8988T (cell line): ENCODE results near the gene PRX.
"Not testable (repeated sequence)": the region's sequence is repeated elsewhere in the genome, so short reads cannot be mapped to it uniquely, and the experiment has no call there.

Experiments
- DNase-seq: peaks from one replicate; pipeline ENCODE4 v3.0.0; 2011

Gene PRX

GRCh38 chr19:40413291-40413845 lies at the start of gene PRX:
Gene PRX (minus strand): TSS chr19:40413378. CDS start chr19:40407932, 5,446 bp downstream.
- DNase-seq, result no peak

GRCh38 chr19:40461669-40462221 lies 48.6 kb upstream of the PRX start:
- DNase-seq, result no peak

GRCh38 chr19:40460185-40460584 lies 47.0 kb upstream of the PRX start:
- DNase-seq, result no peak

- no peak for DNase-seq
Observed at GRCh38 chr19:40458597-40458974, 45.4 kb upstream of the PRX start.

- DNase-seq, result no peak
Observed at GRCh38 chr19:40457953-40458596, 44.9 kb upstream of the PRX start.

GRCh38 chr19:40457048-40457447 lies 43.9 kb upstream of the PRX start:
- DNase-seq, result no peak

GRCh38 chr19:40453943-40454342 lies 40.8 kb upstream of the PRX start:
- DNase-seq, result not testable (repeated sequence)

GRCh38 chr19:40453151-40453735 lies 40.1 kb upstream of the PRX start:
- DNase-seq, result no peak

GRCh38 chr19:40452016-40452415 lies 38.8 kb upstream of the PRX start:
- DNase-seq, result no peak

- no peak for DNase-seq
Observed at GRCh38 chr19:40450664-40451063, 37.5 kb upstream of the PRX start.

GRCh38 chr19:40449506-40449905 lies 36.3 kb upstream of the PRX start:
- no peak for DNase-seq

- DNase-seq, result no peak
Observed at GRCh38 chr19:40446263-40446784, 33.1 kb upstream of the PRX start.

GRCh38 chr19:40445780-40446262 lies 32.6 kb upstream of the PRX start:
- DNase-seq, result no peak

GRCh38 chr19:40444825-40445312 lies 31.7 kb upstream of the PRX start:
- DNase-seq, result no peak

- DNase-seq, result peak; percentile 69
Observed at GRCh38 chr19:40444000-40444824, 31.0 kb upstream of the PRX start, which contains the start of gene SERTAD3. Gene SERTAD3 (minus strand): TSS chr19:40444335. CDS start chr19:40442080, 2,255 bp downstream.

- peak; percentile 89 for DNase-seq
Observed at GRCh38 chr19:40443131-40443999, 30.2 kb upstream of the PRX start.

GRCh38 chr19:40442328-40443130 lies 29.4 kb upstream of the PRX start:
- DNase-seq, result no peak

GRCh38 chr19:40441719-40442253 lies 28.6 kb upstream of the PRX start:
- no peak for DNase-seq

GRCh38 chr19:40438284-40438683 lies 25.1 kb upstream of the PRX start:
- DNase-seq, result no peak
